K562 (cell line): Measurements from ENCODE around the gene TMEM252.

Experiments used
- POLR2AphosphoS5 ChIP-seq: IDR thresholded peaks from 2 replicates; pipeline ENCODE4 v1.6.1; 2011; ENCODE audit warnings: mild to moderate bottlenecking, low read depth, low read length, moderate library complexity; ENCODE audit not compliant: control insufficient read depth, insufficient read depth
- ZNF174 ChIP-seq: fragments of 250-450 bp; sonication (Bioruptor Pico); IDR thresholded peaks from 2 replicates; pipeline ENCODE4 v1.4.0; 2020; ENCODE audit warnings: mild to moderate bottlenecking

DNA sequence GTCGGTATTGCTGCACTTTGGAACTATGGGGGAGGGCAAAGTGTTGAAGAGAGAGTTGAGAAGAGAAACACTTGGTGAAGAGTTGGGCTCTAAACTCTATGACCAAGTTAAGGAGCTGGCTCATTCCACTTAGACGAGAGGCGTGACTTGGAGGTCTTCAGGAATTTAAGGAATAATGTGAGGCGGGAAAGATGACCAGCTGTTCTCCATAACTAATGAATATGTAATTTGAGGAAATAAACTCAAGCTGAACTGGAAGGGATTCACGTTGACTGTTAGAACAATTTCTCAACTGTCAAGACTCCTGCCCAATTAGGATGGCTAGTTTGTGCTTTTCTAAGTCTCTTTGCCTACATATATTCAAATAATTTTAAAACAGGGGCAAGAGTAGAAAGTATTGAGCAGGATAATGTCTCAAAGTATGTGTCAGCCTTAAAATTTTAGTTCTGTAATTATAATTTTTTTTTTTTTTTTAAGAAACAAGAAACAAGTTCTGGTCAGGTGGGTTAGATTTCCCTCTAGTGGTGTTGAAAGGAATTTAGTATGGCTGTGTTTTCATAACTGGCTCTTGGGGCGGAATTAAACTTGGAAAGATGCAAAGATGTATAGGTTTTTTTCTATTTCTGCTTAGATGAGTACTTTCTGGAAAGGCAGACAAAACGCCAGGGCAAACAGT lies 33.4 kb downstream of the TMEM252 start:
- TF ChIP-seq POLR2AphosphoS5 (no peak), ZNF174 (CRISPR knock-in tag) (no peak)
